Keratinocyte (primary cell): ENCODE data around the gene CCDC27. TPM values are rescaled to one million over a fixed set of nuclear protein-coding genes. Genes with fewer than 3 reads are reported as not detected.
A peak's percentile ranks its signal among the peaks of the same experiment; 100 is the strongest.

Experiments used
- DNase-seq: peaks from one replicate; pipeline ENCODE4 v3.0.0-alpha.2; 2011; ENCODE audit warnings: low read depth, missing footprints, low spot score
- FAIRE-seq: peaks from 2 replicates; lab custom pipeline; 2011; peaks lifted over from hg19 to GRCh38; lab: Jason Lieb, UNC
- H2AFZ ChIP-seq: 2 replicates; pipeline ENCODE4 v1.6.0; 2012; ENCODE audit warnings: low read length, control low read depth, inconsistent platforms; ENCODE audit not compliant: control insufficient read depth
- H3K27ac ChIP-seq: 2 replicates; pipeline ENCODE4 v1.5.1; 2011; ENCODE audit warnings: low read length; ENCODE audit not compliant: control insufficient read depth, insufficient read depth
- H3K27me3 ChIP-seq: 3 replicates; pipeline ENCODE4 v1.6.0; 2011; ENCODE audit warnings: low read length; ENCODE audit not compliant: control insufficient read depth, insufficient read depth; ENCODE audit errors: extremely low read depth
- H3K36me3 ChIP-seq, 2 experiments: 2 replicates in 1 of 2; 3 replicates in 1 of 2; pipeline ENCODE4 v1.5.1; 2011; ENCODE audit warnings: low read length in 2 of 2, mild to moderate bottlenecking in 1 of 2; ENCODE audit not compliant: control insufficient read depth in 2 of 2, insufficient read depth in 2 of 2; ENCODE audit errors: extremely low read depth in 1 of 2
- H3K4me1 ChIP-seq: 3 replicates; pipeline ENCODE4 v1.5.1; 2011; ENCODE audit warnings: low read length; ENCODE audit not compliant: control insufficient read depth, insufficient read depth; ENCODE audit errors: extremely low read depth
- H3K4me2 ChIP-seq: 3 replicates; pipeline ENCODE4 v1.6.0; 2011; ENCODE audit warnings: low read depth, low read length; ENCODE audit not compliant: control insufficient read depth, insufficient read depth; ENCODE audit errors: extremely low read depth
- H3K4me3 ChIP-seq, 3 experiments: fragments of 200-600 bp in 1 of 3; sonication (generic) in 1 of 3; 2 replicates in 2 of 3; 3 replicates in 1 of 3; pipeline ENCODE4 v1.5.1; 2011 to 2016; ENCODE audit warnings: low read length in 3 of 3, mild to moderate bottlenecking in 3 of 3, control low read depth in 2 of 3, inconsistent platforms in 1 of 3, low read depth in 1 of 3, mixed read lengths in 1 of 3, mixed run types in 1 of 3, moderate library complexity in 1 of 3; ENCODE audit not compliant: control insufficient read depth in 2 of 3, insufficient read depth in 2 of 3; ENCODE audit errors: extremely low read depth in 1 of 3
- H3K79me2 ChIP-seq: 2 replicates; pipeline ENCODE4 v1.6.0; 2012; ENCODE audit warnings: low read length; ENCODE audit not compliant: control insufficient read depth, insufficient read depth
- H3K9ac ChIP-seq: 3 replicates; pipeline ENCODE4 v1.6.0; 2011; ENCODE audit warnings: low read length; ENCODE audit not compliant: control insufficient read depth, insufficient read depth; ENCODE audit errors: extremely low read depth
- H3K9me1 ChIP-seq: 3 replicates; pipeline ENCODE4 v1.6.0; 2011; ENCODE audit warnings: low read length; ENCODE audit not compliant: control insufficient read depth, insufficient read depth; ENCODE audit errors: extremely low read depth
- H3K9me3 ChIP-seq: 2 replicates; pipeline ENCODE4 v1.5.1; 2012; ENCODE audit warnings: low read depth, low read length; ENCODE audit not compliant: control insufficient read depth
- H4K20me1 ChIP-seq: 3 replicates; pipeline ENCODE4 v1.6.0; 2011; ENCODE audit warnings: low read length; ENCODE audit not compliant: control insufficient read depth, insufficient read depth; ENCODE audit errors: extremely low read depth
- CTCF ChIP-seq, 3 experiments: IDR thresholded peaks in 1 of 3; conservative IDR thresholded peaks in 1 of 3; optimal IDR thresholded peaks in 1 of 3; 2 replicates in 2 of 3; 3 replicates in 1 of 3; pipeline versions ENCODE3 to v1.5.1; 2011; ENCODE audit warnings: low read length in 3 of 3, mild to moderate bottlenecking in 3 of 3, moderate library complexity in 2 of 3, control low read depth in 1 of 3, inconsistent platforms in 1 of 3; ENCODE audit not compliant: insufficient read depth in 2 of 3; ENCODE audit errors: extremely low read depth in 1 of 3
- EZH2 ChIP-seq: IDR thresholded peaks from one replicate; pipeline ENCODE4 v1.6.1; 2012; ENCODE audit warnings: inconsistent platforms, mild to moderate bottlenecking, low read length, moderate library complexity
- dilution Hi-C: fragments of 300-500 bp; cut with MboI; formaldehyde crosslinking; loops from one replicate; pipeline ENCODE4 v1.7.0; 2020; ENCODE audit warnings: low sequenced_read_pairs; ENCODE audit not compliant: extremely low pct_ligation_motif_present
- polyA plus RNA-seq, 5 experiments: library from polyadenylated mRNA; depleted of rRNA in 3 of 5; stranded (reverse) in 3 of 5; stranded (forward) in 1 of 5; unstranded in 1 of 5; fragments of >200 nt; gene quantifications; 1 replicate in 1 of 5; 2 replicates in 3 of 5; 3 replicates in 1 of 5; pipeline versions ENCODE4 v1.2.1 to v1.2.3, GENCODE V29; 2011 to 2012; ENCODE audit warnings: missing spikeins in 2 of 5, low read depth in 1 of 5, low replicate concordance in 1 of 5

CCDC27 gene
- polyA plus RNA-seq, 1 donor (not counting 4 experiments of a cell fraction or from before 2014, with no cell fraction given), result not detected

DNA sequence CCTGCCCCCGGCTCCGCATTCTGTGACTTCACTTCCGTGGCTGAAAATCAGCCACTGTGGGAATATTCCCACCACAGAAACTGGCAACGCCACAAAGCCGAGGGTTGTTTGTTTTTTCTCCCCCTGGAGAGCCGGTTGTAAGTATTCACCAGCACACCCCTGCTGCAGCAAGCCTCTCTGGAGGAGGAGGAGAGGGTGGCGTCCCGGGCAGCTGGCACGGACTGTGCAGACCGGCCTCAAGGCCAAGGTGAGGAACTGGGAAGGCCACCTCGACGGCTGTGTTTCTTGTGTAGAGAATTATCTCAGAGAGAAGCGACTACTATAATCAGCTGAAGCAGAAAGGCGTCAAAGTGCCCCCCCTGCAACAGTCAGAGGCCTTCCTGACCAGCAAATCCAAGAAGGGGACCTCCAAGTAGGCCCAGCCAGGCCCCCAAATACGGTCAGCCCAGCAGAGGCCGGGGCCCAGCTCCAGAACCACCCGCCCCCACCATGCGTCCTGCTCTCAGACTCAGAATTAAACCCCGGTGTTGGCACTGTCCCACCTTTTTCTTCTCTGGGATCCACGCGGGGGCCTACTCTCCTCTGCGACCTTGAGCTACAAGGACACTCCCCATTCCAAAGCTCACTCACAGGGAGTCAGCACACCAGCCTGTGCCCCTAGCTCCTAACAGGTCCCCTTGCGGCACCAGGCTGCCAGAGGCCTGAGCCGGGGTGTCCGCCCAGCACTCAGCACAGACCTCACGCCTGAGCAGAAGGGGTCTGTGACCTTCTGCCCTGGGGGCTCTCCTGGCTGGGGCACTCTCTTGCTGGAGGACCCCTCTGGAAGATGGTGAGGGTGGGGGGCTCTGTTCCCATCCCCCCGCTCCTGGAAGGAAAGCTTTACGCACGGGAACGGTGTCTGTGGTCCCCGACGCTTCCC, 19.1 kb downstream of the CCDC27 start:
- Histone ChIP-seq H3K79me2 (no peaks in the 10 kb centered on the region), H3K27me3 (no peaks in the 10 kb centered on the region), H3K4me3 (peak overlapping the region in 1 of 3 experiments; percentile 52), H3K36me3 (no peaks in the 10 kb centered on the region), H3K4me1 (peaks cover 5% of the 10 kb centered on the region), H3K9me3 (no peaks in the 10 kb centered on the region), H4K20me1 (no peaks in the 10 kb centered on the region), H2AFZ (no peak overlapping the region), H3K9ac (no peak overlapping the region), H3K4me2 (peak overlapping the region; percentile 59), H3K27ac (no peak overlapping the region), H3K9me1 (no peaks in the 10 kb centered on the region)
- TF ChIP-seq CTCF (optimal IDR thresholded peaks at IDR 0.05 in 1 of 3, IDR thresholded peaks at IDR 0.05 in 1 of 3, conservative IDR thresholded peaks at IDR 0.05 in 1 of 3; ENCODE audit: extremely low read depth in 1 of 3, insufficient read depth in 2 of 3, low read length in 3 of 3), result no peak
- TF ChIP-seq EZH2, result no peak
- DNase-seq (no peak), FAIRE-seq (no peak)
- dilution Hi-C loops, result no loop called here

GRCh38 chr1:3772027-3772714, 19.9 kb downstream of the CCDC27 start:
- H2AFZ ChIP-seq, result peak overlapping the region; percentile 2
- peak overlapping the region; percentile 38 to 59 (median 52) for H3K4me3 ChIP-seq
- H3K36me3 ChIP-seq, result no peaks in the 10 kb centered on the region
- dilution Hi-C loops, result no loop called here
- peaks cover 5% of the 10 kb centered on the region for H3K4me1 ChIP-seq
- H3K27me3 ChIP-seq, result no peaks in the 10 kb centered on the region
- TF ChIP-seq CTCF (optimal IDR thresholded peaks at IDR 0.05 in 1 of 3, IDR thresholded peaks at IDR 0.05 in 1 of 3, conservative IDR thresholded peaks at IDR 0.05 in 1 of 3; ENCODE audit: extremely low read depth in 1 of 3, insufficient read depth in 2 of 3, low read length in 3 of 3), result no peak
- TF ChIP-seq EZH2, result no peak
- H3K9ac ChIP-seq, result no peak overlapping the region
- H3K9me1 ChIP-seq, result no peaks in the 10 kb centered on the region
- no peaks in the 10 kb centered on the region for H3K9me3 ChIP-seq
- no peak overlapping the region for H3K27ac ChIP-seq
- no peaks in the 10 kb centered on the region for H3K79me2 ChIP-seq
- H4K20me1 ChIP-seq, result no peaks in the 10 kb centered on the region
- FAIRE-seq, result no peak
- peak; percentile 60 for DNase-seq
- peak overlapping the region; percentile 59 for H3K4me2 ChIP-seq
